Stimulated activated CD8-positive, alpha-beta memory T cell treated with anti-CD3 and anti-CD28 coated beads, Interleukin-7, amount 100 ng/mL, for 48 hours (primary cell): ENCODE results near the gene FBN2.
"Not testable (repeated sequence)": the region's sequence is repeated elsewhere in the genome, so short reads cannot be mapped to it uniquely, and the experiment has no call there.

Experiments
- DNase-seq, 2 donors: peaks; one replicate each; pipeline ENCODE4 v3.0.0-alpha.2; 2020; ENCODE audit warnings: low read depth in 1 of 2; ENCODE audit errors: extremely low read depth in 1 of 2

FBN2 gene

DNA sequence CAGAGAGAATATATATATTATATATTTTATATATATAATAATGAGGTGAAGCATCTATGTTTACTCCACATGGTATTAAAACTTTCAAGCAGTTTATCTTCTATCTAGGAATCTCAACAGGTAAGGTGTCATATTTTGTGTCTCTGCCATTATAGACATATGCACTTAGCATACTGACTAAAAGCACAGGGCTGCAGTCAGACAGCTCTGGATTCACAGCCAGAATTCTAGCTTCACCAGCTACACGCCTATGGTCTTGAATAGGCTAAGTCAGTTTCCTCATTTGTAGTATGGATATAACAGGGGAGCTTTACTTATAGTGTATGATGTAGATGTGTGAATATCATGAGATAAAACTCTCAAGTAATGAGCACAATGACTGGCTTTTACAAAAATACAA is 57.9 kb downstream of the FBN2 start:
- no peak for DNase-seq

DNA sequence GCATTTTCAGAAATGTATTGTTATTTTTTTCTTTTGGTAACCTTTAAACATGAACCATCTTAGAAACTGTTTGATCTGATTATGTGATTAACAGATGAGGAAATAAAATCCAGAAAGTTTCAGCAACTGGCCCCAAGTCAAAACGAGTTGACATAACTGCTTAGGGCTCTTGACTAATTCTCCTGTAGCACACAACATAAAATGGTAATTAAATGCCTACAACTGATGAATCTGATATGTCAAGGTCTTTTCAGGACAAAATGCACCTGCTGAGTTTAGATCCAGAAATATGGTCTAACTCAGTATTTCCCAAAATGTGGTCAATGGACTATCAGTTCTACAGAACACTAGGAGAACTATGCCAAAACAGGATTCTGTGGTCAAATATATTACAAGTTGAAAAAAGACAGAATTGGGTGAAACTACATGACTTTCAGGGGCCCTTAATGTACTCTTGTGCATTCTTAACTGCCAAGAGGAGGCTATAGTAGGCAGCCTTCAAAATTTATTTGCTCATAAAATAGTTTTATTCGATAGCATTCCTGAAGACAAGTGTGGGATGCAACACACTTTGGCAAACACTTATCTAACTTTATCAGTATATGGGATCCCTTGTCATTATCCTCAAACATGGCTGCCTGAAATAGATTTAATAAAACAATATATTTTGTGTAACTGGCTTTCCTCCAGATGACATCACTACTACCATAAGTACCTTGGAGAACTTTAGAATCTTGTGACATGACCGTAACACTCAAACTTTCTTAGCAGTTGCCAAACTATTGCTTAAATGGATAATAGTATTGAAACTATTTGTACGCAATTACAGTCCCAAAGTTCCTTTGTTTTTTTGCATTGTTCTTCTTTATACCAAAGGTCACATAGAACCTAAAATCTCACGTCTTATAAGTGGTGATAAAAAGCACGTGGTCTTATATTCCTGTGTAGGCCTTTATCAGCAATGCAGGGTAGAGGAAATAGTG is 59.4 kb downstream of the FBN2 start:
- no peak for DNase-seq

DNA sequence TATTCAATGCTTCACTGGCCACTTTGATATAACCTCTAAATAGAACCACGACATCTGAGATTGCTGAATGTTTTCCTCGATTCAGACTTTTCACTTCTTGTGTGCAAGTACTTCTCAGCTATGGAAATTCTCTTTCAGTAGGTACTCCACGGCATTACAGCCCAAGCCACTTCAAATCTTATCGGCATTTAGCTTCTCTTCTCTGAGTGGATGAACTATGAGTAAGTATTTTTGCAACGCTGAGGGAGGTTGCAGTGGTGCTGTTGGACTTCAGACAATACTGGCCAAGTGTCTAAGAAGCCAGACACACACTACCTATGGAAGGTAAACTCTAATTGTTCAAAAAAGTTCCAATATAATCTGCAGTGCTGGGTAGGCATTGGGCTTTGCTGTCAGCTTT is 60.1 kb downstream of the FBN2 start:
- DNase-seq: no peak

DNA sequence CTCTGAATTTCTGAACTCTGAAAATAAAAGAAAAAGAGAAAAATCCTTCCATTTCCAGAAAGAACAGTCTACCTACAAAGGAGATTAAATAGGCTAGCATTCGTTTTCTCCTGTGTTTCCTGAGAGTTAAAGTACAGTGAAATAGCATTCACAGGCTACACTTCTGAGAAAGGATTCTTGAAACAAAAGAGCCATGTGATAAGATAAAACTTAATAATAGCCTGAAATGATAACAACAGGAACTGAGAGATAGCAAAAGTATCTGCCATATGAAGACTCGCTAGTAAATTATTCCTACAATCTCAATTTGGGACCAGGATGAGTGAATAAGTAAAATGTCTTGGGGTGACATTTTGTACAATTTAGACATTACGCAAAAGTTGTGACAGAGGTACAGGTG is 62.4 kb downstream of the FBN2 start:
- DNase-seq: no peak

DNA sequence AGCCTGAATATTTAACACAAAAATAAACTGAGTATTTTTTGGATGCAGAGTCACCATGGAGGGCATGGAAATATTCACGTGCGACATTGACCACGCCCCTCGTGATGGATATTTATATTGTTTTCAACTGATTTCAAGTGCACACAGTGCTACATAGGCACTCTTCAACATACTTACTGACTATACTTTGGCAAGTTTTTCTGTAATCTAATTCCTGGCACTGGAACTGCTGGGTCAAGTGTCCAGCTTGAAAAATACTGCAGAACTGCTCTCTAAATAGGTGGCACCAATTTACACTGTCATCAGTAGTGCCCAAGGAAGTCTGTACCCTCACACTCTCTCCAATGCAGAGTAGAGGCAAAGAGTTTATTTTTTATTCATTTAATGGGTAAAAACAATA is 65.1 kb downstream of the FBN2 start:
- no peak for DNase-seq

DNA sequence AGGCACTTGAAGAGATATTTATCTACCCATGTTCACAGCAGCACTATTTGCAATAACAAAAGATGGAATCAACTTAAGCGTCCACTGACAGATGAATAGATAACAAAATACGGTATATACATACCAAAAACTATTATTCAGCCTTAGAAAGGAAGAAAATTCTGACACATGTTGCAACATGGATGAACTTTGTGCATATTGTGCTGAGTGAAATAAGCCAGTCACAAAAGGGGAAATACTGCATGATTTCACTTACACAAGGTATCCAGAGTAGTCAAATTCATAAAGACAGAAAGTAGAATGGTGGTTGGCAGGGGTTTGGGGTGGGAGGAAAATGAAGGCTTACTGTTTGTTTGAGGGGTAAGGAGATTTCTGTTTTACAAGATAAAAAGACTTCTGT is 66.0 kb downstream of the FBN2 start:
- DNase-seq: no peak

DNA sequence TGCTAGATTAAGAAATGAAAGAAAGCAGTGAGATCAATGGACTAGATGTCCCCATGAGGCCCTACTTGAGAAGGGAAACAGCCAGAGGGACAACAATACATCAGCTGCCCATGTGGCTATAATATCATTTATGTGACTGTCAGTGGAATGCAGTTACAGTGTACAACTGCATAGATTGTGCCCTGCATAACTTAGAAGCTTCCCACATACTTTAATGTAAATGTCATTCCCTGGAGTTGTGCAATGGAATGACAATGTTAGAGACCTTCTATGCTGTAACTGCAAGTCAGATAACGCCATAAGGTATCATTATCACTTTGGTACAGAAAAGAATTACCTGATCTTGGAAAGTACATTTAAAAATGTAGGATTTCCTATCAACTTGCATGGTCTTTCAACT is 67.4 kb downstream of the FBN2 start:
- DNase-seq: no peak

DNA sequence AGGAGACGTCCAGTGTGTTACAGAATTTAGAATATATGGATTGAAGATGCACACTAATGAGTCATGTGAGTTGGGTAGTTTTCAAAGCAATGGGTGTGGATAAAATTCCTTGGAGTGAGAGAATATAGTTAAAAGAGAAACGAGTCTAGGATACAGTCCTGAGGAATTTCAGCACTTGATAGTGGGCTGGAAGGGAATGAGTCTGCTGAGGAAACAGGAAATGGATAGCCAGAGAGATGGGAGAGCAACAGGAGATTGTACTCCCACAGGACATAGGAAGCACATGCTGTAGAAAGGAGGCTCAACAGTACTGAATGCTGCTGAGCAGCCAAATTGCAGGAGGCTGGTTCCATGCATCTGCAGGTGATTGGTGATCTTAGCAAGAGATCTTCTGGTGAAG is 68.1 kb downstream of the FBN2 start:
- no peak for DNase-seq

DNA sequence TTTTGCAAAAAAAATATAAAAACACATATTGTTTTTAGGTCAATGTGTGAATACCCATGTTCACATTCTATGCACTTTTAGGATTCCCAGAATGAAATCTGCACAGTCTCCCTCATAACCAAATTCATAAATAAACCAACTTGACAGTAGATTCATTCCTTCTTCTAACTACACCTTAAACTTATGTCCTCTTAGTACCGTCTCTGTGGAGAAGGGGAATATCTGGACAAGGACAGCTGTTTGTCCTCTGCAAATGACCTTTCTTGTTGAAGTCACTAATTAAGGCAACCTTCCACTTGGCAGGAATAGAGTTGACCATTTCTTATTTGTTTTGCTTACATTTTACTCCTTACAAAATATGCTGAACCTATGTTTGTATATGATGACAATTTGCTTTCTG is 71.1 kb downstream of the FBN2 start:
- DNase-seq: no peak

DNA sequence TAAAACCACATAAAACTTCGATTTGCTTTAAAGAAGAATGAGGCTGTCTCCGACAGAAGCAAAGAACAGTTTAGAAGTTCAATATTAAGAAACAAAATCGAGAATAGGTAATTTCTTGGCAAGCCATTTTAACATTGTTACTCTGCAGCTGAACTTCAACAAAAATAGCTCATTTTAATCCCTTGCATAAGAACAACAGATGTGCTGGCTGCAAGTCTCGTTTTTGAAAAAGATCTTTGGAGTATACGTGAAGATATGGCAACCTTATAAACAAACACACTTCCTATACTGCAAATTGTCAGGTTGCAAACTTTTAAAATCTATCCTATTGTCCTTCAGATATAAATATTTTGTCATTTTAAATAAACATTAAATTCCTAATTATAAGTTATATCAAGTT is 71.5 kb downstream of the FBN2 start:
- DNase-seq: no peak

DNA sequence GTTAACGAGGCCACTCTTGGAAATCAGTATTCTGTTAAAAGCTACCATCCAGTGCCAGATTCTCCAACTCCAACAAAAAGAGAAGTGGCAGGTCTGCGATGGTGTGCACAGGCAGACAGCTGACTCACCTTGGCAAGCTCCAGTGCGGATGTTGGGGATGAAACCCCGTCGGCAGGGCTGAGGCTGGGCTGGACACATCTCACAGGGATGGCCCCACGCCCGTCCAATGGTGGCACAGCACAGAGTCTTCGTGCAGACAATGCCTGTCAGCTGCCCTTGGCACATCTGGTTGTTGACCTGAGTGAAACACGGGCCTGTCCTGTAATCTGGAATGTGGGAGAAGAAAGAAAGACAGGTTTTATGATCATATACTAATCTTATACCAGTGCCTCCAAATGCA is 73.4 kb downstream of the FBN2 start:
- no peak for DNase-seq

DNA sequence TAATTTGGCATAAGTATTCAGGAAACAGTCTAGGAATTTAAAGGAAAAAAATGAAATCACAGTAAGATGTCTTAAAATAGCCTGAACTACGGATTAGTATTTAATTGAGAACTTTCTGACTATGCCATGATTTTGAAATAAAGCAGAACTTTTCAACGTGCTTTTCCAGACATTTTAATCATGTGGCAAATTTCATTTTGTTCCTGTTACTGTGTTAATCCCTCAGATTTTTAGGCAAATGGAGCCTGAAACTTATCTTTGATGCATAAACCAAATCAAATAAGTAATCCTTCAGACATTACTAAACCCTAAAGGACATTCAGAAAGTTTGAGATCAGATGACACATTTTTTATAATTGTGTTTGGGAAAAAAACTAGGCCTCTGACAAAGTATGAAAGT is 75.7 kb downstream of the FBN2 start:
- DNase-seq: no peak

DNA sequence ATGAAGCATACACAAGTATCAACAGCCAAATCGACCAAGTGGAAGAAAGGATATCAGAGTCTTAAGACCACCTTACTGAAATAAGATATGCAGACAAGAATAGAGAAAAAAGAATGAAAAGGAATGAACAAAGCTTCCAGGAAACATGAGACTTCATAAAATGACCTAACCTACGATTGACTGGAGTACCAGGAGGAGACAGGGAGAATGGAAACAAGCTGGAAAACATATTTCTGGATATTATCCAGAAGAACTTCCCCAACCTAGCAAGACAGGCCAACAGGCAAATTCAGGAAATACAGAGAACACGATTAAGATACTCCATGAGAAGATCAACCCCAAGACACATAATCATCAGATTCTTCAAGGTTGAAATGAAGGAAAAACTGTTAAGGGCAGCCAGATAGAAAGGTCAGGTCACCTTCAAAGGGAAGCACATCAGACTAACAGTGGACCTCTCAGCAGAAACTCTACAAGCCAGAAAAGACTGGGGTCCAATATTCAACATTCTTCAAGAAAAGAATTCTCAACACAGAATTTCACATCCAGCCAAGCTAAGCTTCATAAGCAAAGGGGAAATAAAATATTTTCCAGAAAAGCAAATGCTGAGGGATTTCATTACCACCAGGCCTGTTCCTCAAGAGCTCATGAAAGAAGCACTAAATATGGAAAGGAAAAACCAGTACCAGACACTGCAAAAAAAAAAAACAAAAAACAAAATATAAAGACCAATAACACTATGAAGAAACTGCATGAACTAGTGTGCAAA is 80.7 kb downstream of the FBN2 start:
- DNase-seq: not testable (repeated sequence)

DNA sequence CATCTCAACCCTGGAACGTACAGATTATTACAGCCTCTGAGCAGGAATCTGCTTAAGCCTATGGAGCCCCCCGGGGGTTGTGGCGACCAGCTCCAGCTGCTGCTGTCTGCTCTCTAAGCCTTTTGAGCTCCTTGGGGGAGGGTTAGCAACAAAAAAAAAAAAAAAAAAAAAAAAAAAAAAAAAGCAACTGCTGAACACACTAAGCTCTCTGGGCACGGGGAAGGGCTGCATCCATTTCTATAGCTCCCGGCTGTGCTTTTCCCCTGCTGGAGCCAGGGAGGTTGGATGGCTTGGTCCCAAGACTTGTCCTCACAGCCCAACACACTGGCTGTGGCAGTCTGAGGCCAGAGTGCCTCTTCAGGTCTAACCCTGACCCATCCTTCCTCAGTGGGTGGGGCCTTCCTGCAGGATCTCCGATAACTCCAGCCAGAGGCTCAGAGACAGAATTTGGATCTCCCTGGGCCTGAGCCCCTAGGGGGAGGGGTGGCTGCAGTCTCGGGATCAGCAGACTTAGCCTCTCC is 82.1 kb downstream of the FBN2 start:
- DNase-seq: no peak

DNA sequence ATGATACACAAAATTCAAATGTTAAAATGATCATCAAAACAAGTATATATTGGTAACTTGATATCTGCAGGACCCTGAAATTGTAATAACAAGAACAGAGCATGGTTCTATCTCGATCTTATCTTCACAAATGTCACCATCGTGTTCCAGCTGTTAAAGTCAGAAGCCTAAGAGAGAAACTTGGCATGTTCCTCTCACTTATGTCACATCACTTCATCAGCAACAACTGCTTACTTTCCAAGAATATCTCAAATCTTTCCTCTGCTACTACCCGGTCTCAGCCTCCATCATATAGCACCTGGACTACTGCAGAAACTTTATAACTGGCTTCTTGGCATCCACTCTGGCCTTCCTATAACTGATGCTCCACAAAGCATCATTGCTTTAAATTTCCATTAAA is 84.9 kb downstream of the FBN2 start:
- DNase-seq: no peak

DNA sequence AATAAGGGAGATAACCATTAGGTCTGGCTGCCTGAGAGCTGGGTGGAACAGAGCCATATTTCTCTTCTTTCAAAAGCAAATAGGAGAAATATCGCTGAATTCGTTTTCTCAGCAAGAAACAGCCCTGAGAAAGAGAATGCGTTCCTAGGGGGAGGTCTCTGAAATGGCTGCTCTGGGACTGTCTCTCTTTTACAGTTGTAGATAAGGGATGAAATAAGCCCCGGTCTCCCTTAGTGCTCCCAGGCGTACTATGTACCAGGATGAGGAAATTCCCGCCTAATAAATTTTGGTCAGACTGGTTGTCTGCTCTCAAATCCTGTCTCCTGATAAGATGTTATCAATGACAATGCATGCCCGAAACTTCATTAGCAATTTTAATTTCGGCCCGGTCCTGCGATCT is 90.8 kb downstream of the FBN2 start:
- DNase-seq: not testable (repeated sequence)

DNA sequence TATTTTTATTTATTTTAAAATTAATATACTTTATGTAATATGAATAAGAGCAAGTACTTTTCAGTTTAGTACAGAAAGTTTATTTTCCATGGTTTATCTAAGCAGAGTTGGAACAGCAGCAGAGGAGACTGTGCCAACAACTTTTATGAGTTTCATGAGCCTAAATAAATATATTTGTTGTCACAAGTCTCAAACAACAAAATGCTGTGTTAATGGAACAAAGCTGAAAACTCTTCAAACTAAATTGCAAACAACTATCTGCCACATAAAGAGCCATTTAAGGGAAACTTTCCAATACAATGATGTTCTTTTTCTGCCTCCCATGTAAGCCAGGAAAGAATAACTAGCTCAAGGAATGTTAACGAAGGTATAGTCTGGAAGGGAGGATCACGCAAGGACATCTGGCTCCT is 96.1 kb downstream of the FBN2 start:
- DNase-seq: no peak

DNA sequence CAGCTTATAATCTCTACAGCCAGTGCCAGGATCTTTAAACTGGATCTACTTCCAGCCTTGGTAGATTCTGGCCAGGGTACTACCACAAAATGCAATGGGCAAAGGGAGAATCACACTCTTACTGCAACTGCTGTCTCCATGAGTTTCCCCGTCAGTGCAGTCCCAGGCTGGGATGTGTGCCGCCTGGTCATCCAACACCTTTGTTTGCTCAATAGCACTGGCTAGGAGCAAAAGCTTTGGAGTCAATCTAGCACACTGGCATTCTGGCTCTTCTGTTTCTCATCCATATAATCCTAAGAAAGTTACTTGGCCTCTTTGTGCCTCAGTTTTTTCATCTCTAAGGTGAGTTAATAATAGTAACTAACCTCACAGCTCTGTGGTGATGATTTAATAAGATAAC is 96.9 kb downstream of the FBN2 start:
- no peak for DNase-seq

DNA sequence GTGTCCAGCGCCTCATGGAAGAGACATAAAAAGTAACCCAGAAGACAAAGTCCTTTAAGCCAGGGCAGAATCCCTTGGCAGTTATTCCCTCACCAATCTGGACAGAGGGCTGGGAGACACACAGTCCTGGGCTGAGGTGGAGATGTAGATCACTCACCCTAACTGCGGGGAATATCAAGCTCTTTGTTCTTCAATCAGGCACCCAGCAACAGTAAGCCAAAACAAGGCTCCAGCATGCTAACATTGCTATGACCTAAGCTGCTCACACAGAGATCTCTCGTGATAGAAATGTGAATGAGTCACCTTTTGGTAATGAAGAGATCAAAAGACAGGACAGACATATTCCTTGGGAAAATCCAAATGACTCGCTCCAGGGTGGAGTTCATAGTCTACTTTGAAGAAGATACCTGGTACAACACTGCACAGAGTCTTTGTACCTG is 101.3 kb downstream of the FBN2 start:
- no peak for DNase-seq

DNA sequence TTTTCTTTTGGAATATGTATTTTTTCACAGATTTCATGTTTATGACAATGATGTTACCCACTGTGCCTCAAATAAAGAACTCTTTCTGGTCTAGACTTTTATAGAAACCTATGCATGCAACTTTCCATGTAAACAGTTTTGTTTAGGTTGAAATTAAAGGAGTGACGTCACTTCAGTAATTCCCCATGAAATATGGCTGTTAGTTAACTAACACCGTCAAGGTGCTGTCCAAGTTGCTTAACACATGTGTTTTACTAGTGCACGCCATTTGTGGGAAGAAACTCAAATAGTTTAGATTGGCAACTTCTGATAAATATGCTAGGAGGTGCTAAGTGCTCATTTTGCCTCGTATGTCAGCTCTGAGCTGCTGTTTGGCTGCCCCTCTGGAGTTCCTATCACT is 102.2 kb downstream of the FBN2 start:
- no peak for DNase-seq

DNA sequence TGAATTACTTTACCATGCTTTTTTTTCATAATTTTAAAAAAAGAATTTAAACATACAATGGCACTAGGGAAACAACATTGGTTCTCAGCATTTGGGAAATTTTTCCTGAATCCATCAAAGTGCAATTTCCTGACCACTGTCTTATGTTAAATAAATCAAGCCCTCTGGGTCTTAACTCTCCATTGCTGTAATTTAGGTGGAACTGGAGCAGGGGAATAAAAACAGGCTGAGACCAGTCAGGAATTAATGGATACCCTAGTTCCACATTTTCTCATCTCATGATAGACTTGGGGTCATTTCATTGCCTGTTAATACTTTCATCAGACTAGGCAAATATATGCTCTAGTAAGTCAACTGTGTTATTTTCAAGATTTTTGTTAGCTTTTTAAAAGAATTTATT is 103.1 kb downstream of the FBN2 start:
- no peak for DNase-seq

DNA sequence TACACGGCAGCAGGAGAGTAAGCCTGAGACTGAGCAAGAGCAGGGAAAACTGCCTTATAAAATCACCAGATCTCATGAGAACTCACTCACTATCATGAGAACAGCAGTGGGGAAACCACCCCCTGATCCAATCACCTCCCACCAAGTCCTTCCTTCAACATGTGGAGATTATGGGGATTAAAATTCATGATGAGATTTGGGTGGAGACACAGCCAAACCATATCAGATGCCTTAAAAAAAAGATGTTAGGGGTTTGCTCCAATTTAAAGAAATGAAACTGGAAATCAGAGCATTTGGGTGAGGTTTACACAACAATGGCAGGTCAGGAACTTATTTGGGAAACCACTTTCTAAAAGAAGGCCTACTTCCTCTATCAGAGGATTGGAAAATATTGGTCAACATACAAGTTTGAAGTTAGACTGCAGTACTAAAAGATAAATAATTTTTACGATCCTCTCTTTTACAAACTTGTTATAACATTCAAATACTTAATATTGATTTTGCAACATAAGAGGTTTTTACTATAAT is 105.1 kb downstream of the FBN2 start:
- no peak for DNase-seq
